ENCODE measurements around the gene ZCCHC7. TPM values are rescaled to one million over a fixed set of nuclear protein-coding genes. Genes with fewer than 3 reads are reported as not detected.
A peak's percentile ranks its signal among the peaks of the same experiment; 100 is the strongest.

ZCCHC7 gene
- total and polyA plus RNA-seq, 9 of the 15 experiments (the other 6 are each of a cell fraction or from before 2014, with no cell fraction given), result 34.1 to 68.9 (median 48.8) TPM

DNA sequence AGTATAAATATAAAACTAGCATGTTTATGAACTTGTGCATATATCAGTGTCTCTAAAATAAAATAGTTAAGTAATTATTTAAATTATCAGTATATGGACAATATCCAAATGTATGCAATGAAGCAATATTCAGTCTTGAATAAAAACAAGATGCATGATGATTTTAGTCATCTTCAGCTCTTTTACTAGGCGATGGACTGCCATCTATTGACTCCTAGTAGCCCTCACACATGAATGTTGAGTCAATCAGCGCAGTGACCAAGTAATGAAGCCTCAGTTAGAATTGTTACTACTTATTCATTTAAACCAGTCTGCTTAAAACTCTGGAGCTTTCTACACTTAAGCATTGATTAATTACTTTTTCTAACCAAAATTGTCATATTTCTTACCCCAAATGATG is 209.2 kb downstream of the ZCCHC7 start (continued):
- TF ChIP-seq ERF (CRISPR knock-in tag; IDR thresholded peaks at IDR 0.05) (no peak), RAD21 (CRISPR knock-in tag; conservative IDR thresholded peaks at IDR 0.05 in 1 of 2, IDR thresholded peaks at IDR 0.05 in 1 of 2) (peak; percentile 28 to 59; a peak in 3 of 4 replicates), ZKSCAN8 (CRISPR knock-in tag; IDR thresholded peaks at IDR 0.05) (no peak), RCOR1 (IDR thresholded peaks at IDR 0.05; ENCODE audit: borderline replicate concordance in 1 of 2, low read depth in 2 of 2, low read length in 2 of 2) (0 out of 4 replicates have a peak, but pooled peaks of 1 of the 2 experiments have one; percentile 9), SREBF1 (IDR thresholded peaks at IDR 0.05; ENCODE audit: borderline replicate concordance, low read depth, low read length) (no peak), SMC3 (conservative IDR thresholded peaks at IDR 0.05; ENCODE audit: insufficient read depth, low read depth, low read length) (peak; percentile 32; the same call in 1 of the 2 replicates), PRPF4 (IDR thresholded peaks at IDR 0.05; ENCODE audit: insufficient read depth, low read depth, low read length, poor library complexity, severe bottlenecking) (no peak), CEBPG (CRISPR knock-in tag; IDR thresholded peaks at IDR 0.05) (no peak), CEBPG (tag; conservative IDR thresholded peaks at IDR 0.05 in 1 of 2, IDR thresholded peaks at IDR 0.05 in 1 of 2) (peak in 1 of 2 experiments; percentile 43; a peak in 1 of 4 replicates), SIX5 (IDR thresholded peaks at IDR 0.05; ENCODE audit: borderline replicate concordance in 1 of 2, insufficient read depth in 1 of 2, low read depth in 1 of 2, low read length in 2 of 2) (no peak), MECOM (CRISPR knock-in tag; IDR thresholded peaks at IDR 0.05) (no peak)
- TF ChIP-seq, protein P1, sequence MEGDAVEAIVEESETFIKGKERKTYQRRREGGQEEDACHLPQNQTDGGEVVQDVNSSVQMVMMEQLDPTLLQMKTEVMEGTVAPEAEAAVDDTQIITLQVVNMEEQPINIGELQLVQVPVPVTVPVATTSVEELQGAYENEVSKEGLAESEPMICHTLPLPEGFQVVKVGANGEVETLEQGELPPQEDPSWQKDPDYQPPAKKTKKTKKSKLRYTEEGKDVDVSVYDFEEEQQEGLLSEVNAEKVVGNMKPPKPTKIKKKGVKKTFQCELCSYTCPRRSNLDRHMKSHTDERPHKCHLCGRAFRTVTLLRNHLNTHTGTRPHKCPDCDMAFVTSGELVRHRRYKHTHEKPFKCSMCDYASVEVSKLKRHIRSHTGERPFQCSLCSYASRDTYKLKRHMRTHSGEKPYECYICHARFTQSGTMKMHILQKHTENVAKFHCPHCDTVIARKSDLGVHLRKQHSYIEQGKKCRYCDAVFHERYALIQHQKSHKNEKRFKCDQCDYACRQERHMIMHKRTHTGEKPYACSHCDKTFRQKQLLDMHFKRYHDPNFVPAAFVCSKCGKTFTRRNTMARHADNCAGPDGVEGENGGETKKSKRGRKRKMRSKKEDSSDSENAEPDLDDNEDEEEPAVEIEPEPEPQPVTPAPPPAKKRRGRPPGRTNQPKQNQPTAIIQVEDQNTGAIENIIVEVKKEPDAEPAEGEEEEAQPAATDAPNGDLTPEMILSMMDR (IDR thresholded peaks at IDR 0.05 in 2 of 3, conservative IDR thresholded peaks at IDR 0.05 in 1 of 3; ENCODE audit: insufficient read depth in 2 of 3, low read depth in 1 of 3, low read length in 3 of 3), result peak; percentile 40 to 63 (median 45); a peak in 4 of 6 replicates
- TF ChIP-seq, protein P2, sequence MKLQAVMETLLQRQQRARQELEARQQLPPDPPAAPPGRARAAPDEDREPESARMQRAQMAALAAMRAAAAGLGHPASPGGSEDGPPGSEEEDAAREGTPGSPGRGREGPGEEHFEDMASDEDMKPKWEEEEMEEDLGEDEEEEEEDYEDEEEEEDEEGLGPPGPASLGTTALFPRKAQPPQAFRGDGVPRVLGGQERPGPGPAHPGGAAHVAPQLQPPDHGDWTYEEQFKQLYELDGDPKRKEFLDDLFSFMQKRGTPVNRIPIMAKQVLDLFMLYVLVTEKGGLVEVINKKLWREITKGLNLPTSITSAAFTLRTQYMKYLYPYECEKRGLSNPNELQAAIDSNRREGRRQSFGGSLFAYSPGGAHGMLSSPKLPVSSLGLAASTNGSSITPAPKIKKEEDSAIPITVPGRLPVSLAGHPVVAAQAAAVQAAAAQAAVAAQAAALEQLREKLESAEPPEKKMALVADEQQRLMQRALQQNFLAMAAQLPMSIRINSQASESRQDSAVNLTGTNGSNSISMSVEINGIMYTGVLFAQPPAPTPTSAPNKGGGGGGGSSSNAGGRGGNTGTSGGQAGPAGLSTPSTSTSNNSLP (IDR thresholded peaks at IDR 0.05; ENCODE audit: borderline replicate concordance, low read depth, low read length), result peak; percentile 24; the same call in 1 of the 2 replicates
- TF ChIP-seq, protein P3, sequence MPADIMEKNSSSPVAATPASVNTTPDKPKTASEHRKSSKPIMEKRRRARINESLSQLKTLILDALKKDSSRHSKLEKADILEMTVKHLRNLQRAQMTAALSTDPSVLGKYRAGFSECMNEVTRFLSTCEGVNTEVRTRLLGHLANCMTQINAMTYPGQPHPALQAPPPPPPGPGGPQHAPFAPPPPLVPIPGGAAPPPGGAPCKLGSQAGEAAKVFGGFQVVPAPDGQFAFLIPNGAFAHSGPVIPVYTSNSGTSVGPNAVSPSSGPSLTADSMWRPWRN (IDR thresholded peaks at IDR 0.05; ENCODE audit: low read depth), result no peak
- TF ChIP-seq, protein P4, sequence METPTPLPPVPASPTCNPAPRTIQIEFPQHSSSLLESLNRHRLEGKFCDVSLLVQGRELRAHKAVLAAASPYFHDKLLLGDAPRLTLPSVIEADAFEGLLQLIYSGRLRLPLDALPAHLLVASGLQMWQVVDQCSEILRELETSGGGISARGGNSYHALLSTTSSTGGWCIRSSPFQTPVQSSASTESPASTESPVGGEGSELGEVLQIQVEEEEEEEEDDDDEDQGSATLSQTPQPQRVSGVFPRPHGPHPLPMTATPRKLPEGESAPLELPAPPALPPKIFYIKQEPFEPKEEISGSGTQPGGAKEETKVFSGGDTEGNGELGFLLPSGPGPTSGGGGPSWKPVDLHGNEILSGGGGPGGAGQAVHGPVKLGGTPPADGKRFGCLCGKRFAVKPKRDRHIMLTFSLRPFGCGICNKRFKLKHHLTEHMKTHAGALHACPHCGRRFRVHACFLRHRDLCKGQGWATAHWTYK (CRISPR knock-in tag; IDR thresholded peaks at IDR 0.05), result no peak
